Measurements from ENCODE around the gene PRPF39. TPM values are rescaled to one million over a fixed set of nuclear protein-coding genes. Genes with fewer than 3 reads are reported as not detected.

The PRPF39 gene
- total and polyA plus RNA-seq, 10 of the 15 experiments (the other 5 are each of a cell fraction or from before 2014, with no cell fraction given) = 22.1 to 91.7 (median 36.9) TPM

- Histone ChIP-seq H3K9me3 (replicated peaks; ENCODE audit: control insufficient read depth, insufficient read depth, low read length) (peaks cover 5% of the 10 kb centered on the region; the same call in 1 of the 3 replicates), H3K4me3 (no peak overlapping the region), H3K79me2 (ENCODE audit: control insufficient read depth, insufficient read depth, low read length) (no peaks in the 10 kb centered on the region), H4K20me1 (ENCODE audit: control insufficient read depth, insufficient read depth) (no peaks in the 10 kb centered on the region), H2AFZ (ENCODE audit: control insufficient read depth, low read depth, low read length) (no peak overlapping the region), H3K4me1 (ENCODE audit: control insufficient read depth, insufficient read depth, low read length) (peaks cover 7% of the 10 kb centered on the region), H3K4me2 (ENCODE audit: control insufficient read depth, insufficient read depth) (no peak overlapping the region), H3K27ac (ENCODE audit: control insufficient read depth, insufficient read depth) (no peak overlapping the region), H3K27me3 (replicated peaks in 1 of 2; ENCODE audit: control insufficient read depth in 2 of 2, insufficient read depth in 2 of 2, low read length in 1 of 2) (no peaks in the 10 kb centered on the region), H3K9ac (ENCODE audit: control insufficient read depth, insufficient read depth, low read length) (no peak overlapping the region), H3K36me3 (ENCODE audit: control insufficient read depth in 2 of 2, insufficient read depth in 2 of 2, low read length in 1 of 2) (peaks cover 3 to 15% of the 10 kb centered on the region in 2 experiments; a peak in 3 of 4 replicates)
- ChIA-PET SMC1A (ENCODE audit: uncharacterized antibody, unreplicated experiment) (no interaction called here), CTCF (no interaction called here), POLR2A (interaction anchor here (0.6 kb wide), 1 partner anchor 19 kb away, joined by 6 read pairs; no protein-coding TSS in a partner anchor), RAD21 (ENCODE audit: unreplicated experiment) (no interaction called here)
- intact Hi-C loops (cut with micrococcal nuclease; ENCODE audit: unreplicated experiment) = no loop called here
- no peak for TF ChIP-seq IRF5 (IDR thresholded peaks at IDR 0.05; ENCODE audit: borderline replicate concordance)
- no TSS peak for BruUV-seq (replicated peaks)
- no peak for FAIRE-seq
- in situ Hi-C loops (cut with MboI) = no loop called here
- WGBS (ENCODE audit: insufficient coverage, insufficient replicate concordance, low lambda C conversion rate, missing lambda C conversion rate) = 99% methylated on average over 5 of the region's 5 CpGs
- no peak for ATAC-seq
- no peak for DNase-seq (ENCODE audit: low read depth, low spot score)
These were observed 45.1 kb upstream of the PRPF39 start for GRCh38 chr14:45038865-45039264.

GRCh38 chr14:45039390-45039789 lies 44.5 kb upstream of the PRPF39 start:
- CTCF ChIA-PET = no interaction called here
- ATAC-seq = no peak
- peaks cover 2% of the 10 kb centered on the region for H3K4me1 ChIP-seq (ENCODE audit: control insufficient read depth, insufficient read depth, low read length)
- TF ChIP-seq ZSCAN29 (IDR thresholded peaks at IDR 0.05) = no peak
- TF ChIP-seq SUPT20H (IDR thresholded peaks at IDR 0.05; ENCODE audit: borderline replicate concordance, control insufficient read depth, low read depth, low read length) = no peak
- no peak for TF ChIP-seq ZNF622 (IDR thresholded peaks at IDR 0.05)
- no peak for TF ChIP-seq ZNF687 (IDR thresholded peaks at IDR 0.05)
- TF ChIP-seq RAD21 (IDR thresholded peaks at IDR 0.05; ENCODE audit: insufficient read depth, low read depth, low read length) = no peak
- no peak for TF ChIP-seq KDM1A (IDR thresholded peaks at IDR 0.05; ENCODE audit: borderline replicate concordance)
- TF ChIP-seq MEF2B (IDR thresholded peaks at IDR 0.05; ENCODE audit: partially characterized antibody, poor library complexity, severe bottlenecking) = no peak
- no peak for TF ChIP-seq ZBED1 (IDR thresholded peaks at IDR 0.05; ENCODE audit: borderline replicate concordance)
- TF ChIP-seq USF1 (IDR thresholded peaks at IDR 0.05; ENCODE audit: borderline replicate concordance, extremely low read length, insufficient read depth, low read depth, low read length) = no peak

More at GRCh38 chr14:45039390-45039789, 44.5 kb upstream of the PRPF39 start:
- Histone ChIP-seq H2AFZ (ENCODE audit: control insufficient read depth, low read depth, low read length) (no peak overlapping the region), H3K9me3 (replicated peaks; ENCODE audit: control insufficient read depth, insufficient read depth, low read length) (peaks cover 5% of the 10 kb centered on the region; the same call in 1 of the 3 replicates), H3K4me3 (no peak overlapping the region), H3K36me3 (ENCODE audit: control insufficient read depth in 2 of 2, insufficient read depth in 2 of 2, low read length in 1 of 2) (peaks cover 3 to 15% of the 10 kb centered on the region in 2 experiments; a peak in 3 of 4 replicates), H3K27me3 (replicated peaks in 1 of 2; ENCODE audit: control insufficient read depth in 2 of 2, insufficient read depth in 2 of 2, low read length in 1 of 2) (no peaks in the 10 kb centered on the region), H3K9ac (ENCODE audit: control insufficient read depth, insufficient read depth, low read length) (no peak overlapping the region), H3K27ac (ENCODE audit: control insufficient read depth, insufficient read depth) (no peak overlapping the region), H3K79me2 (ENCODE audit: control insufficient read depth, insufficient read depth, low read length) (no peaks in the 10 kb centered on the region), H4K20me1 (ENCODE audit: control insufficient read depth, insufficient read depth) (no peaks in the 10 kb centered on the region), H3K4me2 (ENCODE audit: control insufficient read depth, insufficient read depth) (no peak overlapping the region)
- BruUV-seq (replicated peaks) = no TSS peak
- 96% methylated on average over 2 of the region's 2 CpGs for WGBS (ENCODE audit: insufficient coverage, insufficient replicate concordance, low lambda C conversion rate, missing lambda C conversion rate)
- RAD21 ChIA-PET (ENCODE audit: unreplicated experiment) = no interaction called here
- in situ Hi-C loops (cut with MboI) (no loop called here), intact Hi-C loops (cut with micrococcal nuclease; ENCODE audit: unreplicated experiment) (no loop called here)
- SMC1A ChIA-PET (ENCODE audit: uncharacterized antibody, unreplicated experiment) = no interaction called here
- no peak for FAIRE-seq
- POLR2A ChIA-PET = interaction anchor here (0.6 kb wide), 1 partner anchor 19 kb away, joined by 6 read pairs; no protein-coding TSS in a partner anchor
- no peak for DNase-seq (ENCODE audit: low read depth, low spot score)
